Amygdala (tissue), 56 donors: Measurements from ENCODE around the gene CHST4.
"Not testable (repeated sequence)": the region's sequence is repeated elsewhere in the genome, so short reads cannot be mapped to it uniquely, and the experiment has no call there.

Experiments
- DNase-seq, 56 donors: peaks; one replicate each; lab custom pipeline; 2025; lab: John Stamatoyannopoulos, UW

CHST4 gene

GRCh38 chr16:71526111-71526631, at the start of gene CHST4:
Gene CHST4, plus strand, starts transcription at chr16:71526426. Its CDS starts 10,252 bp downstream, at chr16:71536678.
- DNase-seq, result no peak

GRCh38 chr16:71476457-71477124, 49.6 kb upstream of the CHST4 start:
- DNase-seq, result no peak

GRCh38 chr16:71479420-71479819, 46.8 kb upstream of the CHST4 start:
- peak in 10 of 56 donors; percentile 1 to 20 (median 5) for DNase-seq

GRCh38 chr16:71480956-71481355, 45.3 kb upstream of the CHST4 start:
- no peak for DNase-seq

GRCh38 chr16:71482569-71482968, 43.7 kb upstream of the CHST4 start:
- DNase-seq, result no peak

- peak; percentile 22 to 94 (median 84) for DNase-seq
These were observed 42.0 kb upstream of the CHST4 start for GRCh38 chr16:71484006-71484893.

GRCh38 chr16:71489122-71489521, 37.1 kb upstream of the CHST4 start, which contains the start of gene ZNF19:
Gene ZNF19, minus strand, starts transcription at chr16:71489324. Its CDS starts 7,210 bp downstream, at chr16:71482114.
- no peak for DNase-seq

GRCh38 chr16:71490361-71490760, 35.9 kb upstream of the CHST4 start:
- no peak for DNase-seq

- DNase-seq, result no peak
These were observed 35.2 kb upstream of the CHST4 start for GRCh38 chr16:71491054-71491453.

- DNase-seq, result no peak
These were observed 33.4 kb upstream of the CHST4 start for GRCh38 chr16:71492786-71493185.

- no peak for DNase-seq
These were observed 33.0 kb upstream of the CHST4 start for GRCh38 chr16:71493213-71493612.

GRCh38 chr16:71498031-71498430, 28.2 kb upstream of the CHST4 start:
- DNase-seq, result no peak

- DNase-seq, result peak in 14 of 56 donors; percentile 0 to 68 (median 10)
These were observed 26.4 kb upstream of the CHST4 start for GRCh38 chr16:71499775-71500364.

- no peak for DNase-seq
These were observed 25.3 kb upstream of the CHST4 start for GRCh38 chr16:71500964-71501363.

- no peak for DNase-seq
These were observed 24.7 kb upstream of the CHST4 start for GRCh38 chr16:71501547-71501946.

GRCh38 chr16:71504051-71504450, 22.2 kb upstream of the CHST4 start:
- DNase-seq, result not testable (repeated sequence)

- DNase-seq, result no peak
These were observed 21.3 kb upstream of the CHST4 start for GRCh38 chr16:71504901-71505300.

GRCh38 chr16:71507061-71507460, 19.2 kb upstream of the CHST4 start:
- DNase-seq, result no peak

- no peak for DNase-seq
These were observed 12.9 kb upstream of the CHST4 start for GRCh38 chr16:71513302-71513701.

GRCh38 chr16:71514476-71514875, 11.8 kb upstream of the CHST4 start:
- DNase-seq, result no peak

GRCh38 chr16:71515026-71515425, 11.2 kb upstream of the CHST4 start:
- no peak for DNase-seq
